Endothelial cell of umbilical vein (primary cell): Measurements from ENCODE around the gene GNL2. TPM values are rescaled to one million over a fixed set of nuclear protein-coding genes. Genes with fewer than 3 reads are reported as not detected.

ENCODE experiments used
- BruUV-seq: library from RNA; stranded (reverse); fragments of 400-500 nt; replicated peaks from 2 replicates; lab custom pipeline; 2021; lab: Mats Ljungman, UMichigan
- CTCF ChIA-PET: fragments of 300-600, 350-600 bp; sonication (Branson Sonifier 250); formaldehyde crosslinking; loops from one replicate; lab custom pipeline; 2021; ENCODE audit warnings: antibody characterized with exemption, inconsistent platforms; lab: Charles Lee
- POLR2A ChIA-PET: fragments of 300-600, 350-600 bp; sonication (Branson Sonifier 250); formaldehyde crosslinking; loops from one replicate; lab custom pipeline; 2021; ENCODE audit warnings: antibody characterized with exemption, inconsistent platforms; lab: Charles Lee
- DNase-seq: peaks from one replicate; pipeline ENCODE4 v3.0.0-alpha.2; 2011; ENCODE audit warnings: low read depth, low spot score
- FAIRE-seq: peaks from 2 replicates; lab custom pipeline; 2011; peaks lifted over from hg19 to GRCh38; lab: Jason Lieb, UNC
- H2AFZ ChIP-seq: 2 replicates; pipeline ENCODE4 v1.6.0; 2012; ENCODE audit warnings: low read depth, low read length, control low read depth, inconsistent platforms
- H3K27ac ChIP-seq: 2 replicates; pipeline ENCODE4 v1.5.1; 2011; ENCODE audit warnings: low read depth, mild to moderate bottlenecking, control low read depth, low read length, moderate library complexity; ENCODE audit not compliant: insufficient read depth
- H3K27me3 ChIP-seq, 2 experiments: 2 replicates each; pipeline versions ENCODE4 v1.6.0 to v1.6.1; 2011; ENCODE audit warnings: low read length in 2 of 2, mixed read lengths in 1 of 2; ENCODE audit not compliant: control insufficient read depth in 2 of 2, insufficient read depth in 2 of 2
- H3K36me3 ChIP-seq, 2 experiments: 2 replicates in 1 of 2; 3 replicates in 1 of 2; pipeline ENCODE4 v1.5.1; 2011; ENCODE audit warnings: low read length in 2 of 2, mild to moderate bottlenecking in 1 of 2, moderate library complexity in 1 of 2; ENCODE audit not compliant: control insufficient read depth in 2 of 2, insufficient read depth in 2 of 2; ENCODE audit errors: extremely low read depth in 1 of 2
- H3K4me1 ChIP-seq: 3 replicates; pipeline ENCODE4 v1.5.1; 2011; ENCODE audit warnings: mild to moderate bottlenecking, low read length; ENCODE audit not compliant: control insufficient read depth, insufficient read depth; ENCODE audit errors: extremely low read depth
- H3K4me2 ChIP-seq: 2 replicates; pipeline ENCODE4 v1.6.1; 2011; ENCODE audit warnings: low read length, control low read depth, mixed read lengths; ENCODE audit not compliant: insufficient read depth
- H3K4me3 ChIP-seq, 3 experiments: fragments of 200-600 bp in 1 of 3; sonication (generic), shearing (Covaris generic) in 1 of 3; replicated peaks in 1 of 3; 2 replicates each; pipeline ENCODE4 v1.5.1; 2011 to 2016; ENCODE audit warnings: control low read depth in 3 of 3, low read length in 3 of 3, mild to moderate bottlenecking in 2 of 3, inconsistent platforms in 1 of 3, low read depth in 1 of 3, moderate library complexity in 1 of 3; ENCODE audit not compliant: insufficient read depth in 1 of 3
- H3K79me2 ChIP-seq: 2 replicates; pipeline ENCODE4 v1.6.0; 2012; ENCODE audit warnings: low read length, inconsistent platforms; ENCODE audit not compliant: control insufficient read depth, insufficient read depth
- H3K9ac ChIP-seq: replicated peaks from 2 replicates; pipeline ENCODE3; 2011; ENCODE audit warnings: low read length, control low read depth; ENCODE audit not compliant: insufficient read depth; ENCODE audit errors: extremely low read depth
- H3K9me1 ChIP-seq: replicated peaks from 3 replicates; pipeline ENCODE4 v1.6.0; 2011; ENCODE audit warnings: mild to moderate bottlenecking, low read length; ENCODE audit not compliant: control insufficient read depth, insufficient read depth; ENCODE audit errors: extremely low read depth
- H3K9me3 ChIP-seq: replicated peaks from 2 replicates; pipeline ENCODE4 v1.5.1; 2012; ENCODE audit warnings: low read length, inconsistent platforms; ENCODE audit not compliant: control insufficient read depth, insufficient read depth
- H4K20me1 ChIP-seq: replicated peaks from 2 replicates; pipeline ENCODE3; 2011; ENCODE audit warnings: mild to moderate bottlenecking, low read length; ENCODE audit not compliant: control insufficient read depth, insufficient read depth; ENCODE audit errors: extremely low read depth
- EZH2 ChIP-seq: IDR thresholded peaks from 2 replicates; pipeline ENCODE4 v1.6.1; 2012; ENCODE audit warnings: borderline replicate concordance, low read depth, mild to moderate bottlenecking, moderate library complexity, low read length, inconsistent platforms; ENCODE audit not compliant: severe bottlenecking
- FOS ChIP-seq: IDR thresholded peaks from 2 replicates; pipeline ENCODE4 v1.6.1; 2011; ENCODE audit warnings: mild to moderate bottlenecking, low read length, moderate library complexity, borderline replicate concordance; ENCODE audit not compliant: insufficient read depth
- GATA2 ChIP-seq: IDR thresholded peaks from 2 replicates; pipeline ENCODE4 v1.7.0; 2011; ENCODE audit warnings: low read depth, mild to moderate bottlenecking, moderate library complexity, mixed read lengths, low read length; ENCODE audit not compliant: insufficient read length, insufficient read depth
- MYC ChIP-seq: IDR thresholded peaks from one replicate; pipeline ENCODE4 v1.6.1; 2011; ENCODE audit warnings: mild to moderate bottlenecking, low read depth, low read length
- POLR2A ChIP-seq: IDR thresholded peaks from 2 replicates; pipeline ENCODE4 v1.6.1; 2012; ENCODE audit warnings: low read depth, mild to moderate bottlenecking, control low read depth, low read length
- POLR2AphosphoS5 ChIP-seq: IDR thresholded peaks from 2 replicates; pipeline ENCODE4 v1.6.1; 2012; ENCODE audit warnings: low read depth, mild to moderate bottlenecking, control low read depth, low read length, moderate library complexity; ENCODE audit not compliant: insufficient read depth
- dilution Hi-C: fragments of 300-500 bp; cut with MboI; formaldehyde crosslinking; loops from one replicate; pipeline ENCODE4 v1.15.0; 2019; ENCODE audit warnings: low sequenced_read_pairs; ENCODE audit not compliant: extremely low pct_ligation_motif_present
- intact Hi-C: fragments of 100-400 bp; cut with micrococcal nuclease; formaldehyde crosslinking; loops from one replicate; pipeline ENCODE4 v1.10.0; 2022
- polyA plus RNA-seq, 4 experiments: library from polyadenylated mRNA; depleted of rRNA in 3 of 4; stranded (reverse) in 3 of 4; unstranded in 1 of 4; fragments of >200 nt; gene quantifications; 2 replicates each; pipeline versions ENCODE4 v1.2.1 to v1.2.3, GENCODE V29; 2011 to 2012; ENCODE audit warnings: missing spikeins in 1 of 4
- total RNA-seq: library from RNA; stranded (reverse); gene quantifications from 2 replicates; pipeline ENCODE4 v1.2.3, GENCODE V29; 2021
- TF ChIP-seq, protein P1 (sequence below): IDR thresholded peaks from 2 replicates; pipeline ENCODE4 v1.6.1; 2011; ENCODE audit not compliant: insufficient read depth, insufficient read length
- TF ChIP-seq, protein P2 (sequence below), 2 donors: IDR thresholded peaks; 1 replicate in 1 of 2; 2 replicates in 1 of 2; pipeline ENCODE4 v1.5.1; 2011; ENCODE audit warnings: low read length in 2 of 2, mild to moderate bottlenecking in 2 of 2, moderate library complexity in 2 of 2, control low read depth in 1 of 2, inconsistent platforms in 1 of 2, low read depth in 1 of 2; ENCODE audit not compliant: insufficient read depth in 1 of 2; ENCODE audit errors: extremely low read depth in 1 of 2

The GNL2 gene
- total and polyA plus RNA-seq, 2 donors (not counting 3 experiments of a cell fraction or from before 2014, with no cell fraction given), result 18.0 to 55.5 TPM

DNA sequence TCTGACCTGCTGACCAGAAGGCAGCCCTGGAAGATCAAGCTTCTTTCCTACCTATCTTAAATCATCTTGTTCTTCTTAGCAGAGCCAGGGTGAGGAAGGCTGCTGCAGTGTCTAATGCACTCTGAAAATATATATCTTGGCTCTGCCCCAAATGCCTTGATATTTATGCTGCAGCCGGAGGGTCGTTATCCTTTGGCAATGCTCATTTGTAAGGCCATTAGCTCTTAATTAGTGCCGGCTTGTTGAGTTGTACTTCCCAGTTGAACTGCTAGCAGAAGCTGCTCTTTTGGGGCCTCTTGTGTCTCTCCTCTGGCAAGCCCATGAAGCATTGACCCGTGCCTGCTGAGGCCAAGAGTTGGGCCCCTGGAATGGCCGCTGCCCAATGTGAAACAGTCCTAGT is 4.2 kb upstream of the GNL2 start:
- Histone ChIP-seq H3K4me3 (no peak overlapping the region), H3K9me3 (no peaks in the 10 kb centered on the region), H4K20me1 (no peaks in the 10 kb centered on the region), H2AFZ (no peak overlapping the region), H3K9ac (no peak overlapping the region), H3K4me1 (peaks cover 3% of the 10 kb centered on the region), H3K27ac (no peak overlapping the region), H3K79me2 (peaks cover 8% of the 10 kb centered on the region), H3K36me3 (no peaks in the 10 kb centered on the region), H3K4me2 (no peak overlapping the region), H3K9me1 (no peaks in the 10 kb centered on the region), H3K27me3 (peaks cover 4 to 23% of the 10 kb centered on the region in 2 experiments)
- TF ChIP-seq POLR2A (no peak), POLR2AphosphoS5 (no peak), GATA2 (no peak), FOS (no peak), MYC (no peak), EZH2 (no peak)
- TF ChIP-seq, protein P1, sequence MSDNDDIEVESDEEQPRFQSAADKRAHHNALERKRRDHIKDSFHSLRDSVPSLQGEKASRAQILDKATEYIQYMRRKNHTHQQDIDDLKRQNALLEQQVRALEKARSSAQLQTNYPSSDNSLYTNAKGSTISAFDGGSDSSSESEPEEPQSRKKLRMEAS, result no peak
- TF ChIP-seq, protein P2, sequence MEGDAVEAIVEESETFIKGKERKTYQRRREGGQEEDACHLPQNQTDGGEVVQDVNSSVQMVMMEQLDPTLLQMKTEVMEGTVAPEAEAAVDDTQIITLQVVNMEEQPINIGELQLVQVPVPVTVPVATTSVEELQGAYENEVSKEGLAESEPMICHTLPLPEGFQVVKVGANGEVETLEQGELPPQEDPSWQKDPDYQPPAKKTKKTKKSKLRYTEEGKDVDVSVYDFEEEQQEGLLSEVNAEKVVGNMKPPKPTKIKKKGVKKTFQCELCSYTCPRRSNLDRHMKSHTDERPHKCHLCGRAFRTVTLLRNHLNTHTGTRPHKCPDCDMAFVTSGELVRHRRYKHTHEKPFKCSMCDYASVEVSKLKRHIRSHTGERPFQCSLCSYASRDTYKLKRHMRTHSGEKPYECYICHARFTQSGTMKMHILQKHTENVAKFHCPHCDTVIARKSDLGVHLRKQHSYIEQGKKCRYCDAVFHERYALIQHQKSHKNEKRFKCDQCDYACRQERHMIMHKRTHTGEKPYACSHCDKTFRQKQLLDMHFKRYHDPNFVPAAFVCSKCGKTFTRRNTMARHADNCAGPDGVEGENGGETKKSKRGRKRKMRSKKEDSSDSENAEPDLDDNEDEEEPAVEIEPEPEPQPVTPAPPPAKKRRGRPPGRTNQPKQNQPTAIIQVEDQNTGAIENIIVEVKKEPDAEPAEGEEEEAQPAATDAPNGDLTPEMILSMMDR (IDR thresholded peaks at IDR 0.05; ENCODE audit: extremely low read depth in 1 of 2, insufficient read depth in 1 of 2, low read depth in 1 of 2, low read length in 2 of 2), result no peak
- dilution Hi-C loops, result no loop called here
- BruUV-seq, result no TSS peak
- ChIA-PET POLR2A (no interaction called here), CTCF (interaction anchor here (0.9 kb wide), 1 partner anchor 15 kb away, joined by 3 read pairs; no protein-coding TSS in a partner anchor)
- intact Hi-C loops, result loop anchor here (5.0 to 10.0 kb wide), 2 partner anchors 123 to 395 kb away; partner anchors contain the start of gene SF3A3
- no peak for DNase-seq
- FAIRE-seq, result no peak
